AG04449 (cell line): Measurements from ENCODE around the gene ATOSB.

Experiments
- CTCF ChIA-PET: fragments of 350-600 bp; formaldehyde crosslinking; extraction: SDS; loops from one replicate; lab custom pipeline; 2021; ENCODE audit warnings: antibody characterized with exemption; lab: Yijun Ruan, JAX
- POLR2A ChIA-PET: fragments of 400-600, 350-600 bp; formaldehyde crosslinking; extraction: SDS; loops from one replicate; lab custom pipeline; 2020; ENCODE audit warnings: antibody characterized with exemption, inconsistent platforms; lab: Yijun Ruan, JAX
- DNase-seq: peaks from one replicate; pipeline ENCODE4 v3.0.0-alpha.2; 2010; ENCODE audit warnings: low read depth, low spot score
- H3K4me3 ChIP-seq: 2 replicates; pipeline ENCODE4 v1.5.1; 2011; ENCODE audit warnings: low read depth, mild to moderate bottlenecking, control low read depth, low read length
- CTCF ChIP-seq: IDR thresholded peaks from one replicate; pipeline ENCODE4 v1.5.1; 2011; ENCODE audit warnings: mild to moderate bottlenecking, moderate library complexity, low read length, control low read depth, inconsistent platforms; ENCODE audit not compliant: insufficient read depth; ENCODE audit errors: missing control alignments

ATOSB gene

GRCh38 chr9:35108461-35108860 lies 7.2 kb downstream of the ATOSB start:
- POLR2A ChIA-PET: no interaction called here

GRCh38 chr9:35107297-35108290 lies 8.1 kb downstream of the ATOSB start:
- DNase-seq: no peak
- no peak overlapping the region for H3K4me3 ChIP-seq
- CTCF ChIA-PET: interaction anchor here (0.9 to 15.9 kb wide), 6 partner anchors 8 to 373 kb away, joined by 3 to 162 read pairs (median 4); partner anchors contain the start of genes ATOSB, PIGO and VCP
- TF ChIP-seq CTCF: no peak
- POLR2A ChIA-PET: no interaction called here

More at GRCh38 chr9:35108461-35108860, 7.2 kb downstream of the ATOSB start:
- TF ChIP-seq CTCF: no peak
- no peak overlapping the region for H3K4me3 ChIP-seq
- no peak for DNase-seq
- CTCF ChIA-PET: interaction anchor here (1.5 to 15.9 kb wide), 2 partner anchors 12 to 209 kb away, joined by 4 to 162 read pairs; partner anchors contain the start of gene PIGO

GRCh38 chr9:35106343-35106730 lies 9.3 kb downstream of the ATOSB start:
- no peak for TF ChIP-seq CTCF
- ChIA-PET POLR2A (no interaction called here), CTCF (interaction anchor here (0.9 to 15.9 kb wide), 6 partner anchors 10 to 374 kb away, joined by 3 to 162 read pairs (median 4); partner anchors contain the start of genes ATOSB and PIGO)
- DNase-seq: no peak
- no peak overlapping the region for H3K4me3 ChIP-seq

GRCh38 chr9:35105571-35106342 lies 9.9 kb downstream of the ATOSB start:
- no peak for TF ChIP-seq CTCF
- no peak overlapping the region for H3K4me3 ChIP-seq
- ChIA-PET CTCF (interaction anchor here (1.2 to 15.9 kb wide), 5 partner anchors 9 to 262 kb away, joined by 3 to 162 read pairs (median 5); partner anchors contain the start of genes ATOSB and PIGO), POLR2A (no interaction called here)
- no peak for DNase-seq

GRCh38 chr9:35105126-35105525 lies 10.5 kb downstream of the ATOSB start:
- H3K4me3 ChIP-seq: no peak overlapping the region
- no peak for DNase-seq
- ChIA-PET CTCF (interaction anchor here (0.6 to 15.9 kb wide), 5 partner anchors 9 to 371 kb away, joined by 3 to 162 read pairs (median 9); partner anchors contain the start of genes ATOSB and PIGO), POLR2A (no interaction called here)
- no peak for TF ChIP-seq CTCF
